Stimulated activated naive CD4-positive, alpha-beta T cell treated with Interleukin-2 at 50 U/mL for 16 hours (primary cell): Measurements from ENCODE around the gene EFCAB6.

ENCODE experiments used
- DNase-seq: peaks from one replicate; lab custom pipeline; 2025; lab: John Stamatoyannopoulos, UW

EFCAB6 gene

DNA sequence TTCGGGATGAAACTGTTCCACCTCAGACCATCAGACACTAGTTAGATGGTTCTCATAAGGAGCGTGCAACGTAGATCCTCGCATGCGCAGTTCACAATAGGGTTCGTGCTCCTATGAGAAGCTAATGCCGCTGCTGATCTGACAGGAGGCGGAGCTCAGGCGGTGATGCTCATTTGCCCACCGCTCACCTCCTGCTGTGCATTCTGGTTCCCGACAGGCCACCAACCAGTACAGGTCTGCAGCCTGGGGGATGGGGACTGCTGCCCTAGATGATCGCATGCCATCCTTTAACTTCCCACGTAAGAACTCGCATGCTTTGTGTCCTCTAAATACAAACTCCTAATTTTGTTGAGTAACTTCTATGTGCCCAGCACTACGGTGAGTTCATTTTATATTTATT is 62.6 kb downstream of the EFCAB6 start:
- DNase-seq = no peak

DNA sequence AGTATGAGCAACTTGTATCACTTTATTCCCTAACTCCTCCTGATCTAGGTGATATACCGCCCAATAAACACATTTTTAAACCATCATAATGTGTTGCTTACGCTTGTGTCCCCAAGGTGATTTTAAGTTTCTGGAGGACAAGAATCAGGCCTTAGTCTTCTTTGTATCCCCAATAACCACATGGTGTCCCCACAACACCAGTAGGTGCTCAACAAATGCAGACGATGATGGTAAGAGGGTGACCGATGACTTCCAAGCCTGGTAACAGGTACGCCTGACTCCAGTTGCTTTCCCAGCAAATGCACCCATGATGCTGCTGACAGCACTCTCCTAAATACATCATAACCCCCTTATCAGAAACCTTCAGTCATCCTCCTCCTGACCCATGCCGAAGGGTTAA is 64.2 kb downstream of the EFCAB6 start:
- DNase-seq = no peak

DNA sequence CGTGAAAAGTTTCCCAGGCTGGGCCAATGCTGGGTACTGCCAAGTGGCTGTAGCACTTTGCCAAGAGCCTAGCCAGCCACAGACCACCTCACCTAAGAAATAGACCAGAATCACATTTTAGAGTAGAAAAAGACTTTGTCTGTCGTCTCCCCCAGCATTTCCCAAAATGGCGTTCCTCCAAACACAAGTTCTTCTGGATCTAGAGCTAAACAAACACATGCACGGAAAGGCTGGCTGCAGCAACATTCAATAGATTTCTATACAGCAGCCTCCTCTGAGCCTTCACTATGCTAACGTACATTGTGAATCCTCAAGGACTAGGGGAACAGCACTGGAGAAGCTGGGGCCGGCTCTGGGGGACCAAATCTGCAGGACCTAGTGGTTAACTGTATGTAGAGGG is 65.0 kb downstream of the EFCAB6 start:
- DNase-seq = no peak

DNA sequence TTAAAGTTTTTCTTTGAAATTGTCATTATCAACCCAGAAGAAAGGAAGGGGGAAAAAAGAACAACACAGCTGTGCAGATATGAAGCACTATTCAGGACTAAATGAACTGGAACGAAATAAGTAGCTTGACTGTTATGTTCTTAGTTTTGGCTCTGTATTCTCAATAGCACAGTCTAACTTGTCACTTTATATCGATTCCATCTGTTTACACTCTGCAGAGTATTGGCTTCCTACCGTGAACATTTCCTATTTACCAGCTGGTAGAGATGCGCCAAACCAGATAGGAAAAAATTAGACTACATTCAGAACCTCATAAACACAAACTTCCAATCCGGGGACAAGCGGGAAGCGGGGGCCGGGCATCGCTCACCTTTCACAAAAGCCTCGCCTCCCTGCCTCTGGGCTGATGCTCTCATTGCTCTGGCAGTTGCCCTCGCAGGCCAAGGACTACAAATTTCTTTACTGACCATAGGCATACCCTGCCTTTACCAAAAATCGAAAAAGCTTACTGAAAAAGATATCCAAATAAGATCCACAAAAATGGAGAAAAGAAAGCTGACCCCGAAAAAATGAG is 66.2 kb downstream of the EFCAB6 start:
- no peak for DNase-seq

DNA sequence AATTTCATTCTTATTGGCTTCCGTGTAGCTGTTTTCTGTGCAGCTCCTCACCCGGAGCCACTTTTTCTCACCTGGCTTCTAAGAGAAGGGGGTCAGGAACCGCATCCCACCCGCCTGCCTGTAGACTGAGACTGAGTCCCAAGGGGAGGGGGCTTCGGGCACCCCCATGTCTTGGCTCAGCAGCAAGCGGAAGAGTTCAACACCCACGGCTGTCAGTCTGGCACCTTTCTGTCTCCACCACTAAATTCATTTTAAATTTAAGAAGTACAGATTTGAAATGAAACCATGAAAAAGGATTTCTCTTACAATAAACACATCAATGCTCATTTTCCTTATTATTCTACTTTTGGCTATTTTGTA is 66.7 kb downstream of the EFCAB6 start:
- DNase-seq = no peak

DNA sequence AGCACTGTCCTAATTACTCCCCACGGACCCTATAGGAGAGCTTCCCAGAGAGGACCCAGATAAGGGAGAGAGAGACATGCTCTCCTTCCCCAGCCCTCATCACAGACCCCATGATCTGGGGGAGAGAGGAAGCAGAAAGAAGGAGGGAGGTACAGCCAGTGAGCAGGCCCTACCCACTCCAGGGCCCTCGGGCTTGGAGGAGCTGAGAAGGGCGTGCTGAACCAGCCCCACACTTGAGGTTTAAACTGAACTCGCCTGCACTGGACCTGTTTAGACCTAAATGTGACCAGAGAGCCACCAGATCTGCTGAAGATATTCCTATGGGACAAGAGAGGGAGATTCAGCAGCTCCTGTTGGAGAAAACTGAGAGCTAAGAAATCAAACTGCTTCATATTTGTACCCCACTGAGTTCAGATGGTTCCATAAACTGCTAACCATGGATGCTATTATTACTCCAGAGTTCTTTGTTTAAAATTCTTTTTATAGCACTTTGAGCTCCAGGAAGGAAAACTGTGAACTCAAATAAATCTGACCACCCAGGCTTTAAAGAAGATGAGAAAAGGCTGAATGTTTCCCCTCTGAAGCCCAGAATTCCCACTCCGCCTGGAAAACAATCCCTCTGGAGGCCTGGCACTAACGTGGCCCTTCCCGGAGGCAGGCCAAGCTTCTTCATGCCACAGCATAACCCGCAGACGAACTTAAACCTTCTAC is 67.2 kb downstream of the EFCAB6 start:
- DNase-seq = no peak

DNA sequence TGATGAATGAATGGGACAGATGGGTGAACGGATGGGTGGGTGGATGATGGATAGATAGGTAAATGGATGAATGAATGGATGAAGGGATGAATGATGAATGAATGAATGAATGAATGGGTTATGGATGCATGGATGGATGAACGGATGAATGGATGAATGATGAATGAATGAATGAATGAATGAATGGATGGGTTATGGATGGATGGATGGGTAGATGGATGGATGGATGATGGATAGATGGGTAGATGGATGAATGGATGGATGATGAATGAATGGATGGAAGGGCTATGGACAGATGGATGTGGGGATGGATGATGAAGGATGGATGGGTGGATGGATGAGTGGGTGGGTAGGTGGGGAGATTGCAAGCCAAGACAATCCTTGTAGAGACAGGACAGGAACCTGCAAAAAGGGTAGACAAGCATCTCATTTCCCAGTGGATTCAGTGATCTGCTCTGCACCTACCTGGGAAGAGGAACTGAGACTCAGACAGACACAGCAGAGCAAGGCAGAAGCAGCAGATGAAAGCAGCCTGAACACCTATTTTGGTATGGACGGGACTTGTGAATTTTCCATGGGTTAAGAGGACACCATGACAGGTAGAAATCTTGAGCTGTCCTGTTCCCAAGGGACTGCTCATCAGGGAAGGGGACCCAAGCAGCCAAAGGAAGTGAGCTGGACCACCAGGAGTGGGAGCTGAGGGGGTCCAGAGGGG is 68.0 kb downstream of the EFCAB6 start:
- DNase-seq = no peak

DNA sequence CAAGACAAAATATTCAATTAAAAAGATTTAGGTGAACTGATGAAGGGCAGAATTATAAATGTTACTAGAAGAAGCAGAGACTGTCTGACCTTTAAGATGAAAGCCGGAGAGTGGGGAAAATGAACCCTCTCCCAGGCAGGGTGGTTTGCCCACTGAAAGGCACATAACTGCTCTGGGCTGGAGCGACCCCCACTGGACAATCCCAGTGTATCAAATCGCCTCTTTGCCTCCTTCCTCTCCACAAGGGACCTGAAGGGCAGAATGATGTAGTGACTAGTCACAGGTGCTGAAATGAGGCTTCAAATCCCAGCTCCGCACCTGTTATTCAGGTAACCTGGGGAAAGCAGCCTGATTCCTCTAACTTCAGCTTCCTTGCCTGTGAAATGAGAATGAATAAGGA is 69.0 kb downstream of the EFCAB6 start:
- DNase-seq = no peak

DNA sequence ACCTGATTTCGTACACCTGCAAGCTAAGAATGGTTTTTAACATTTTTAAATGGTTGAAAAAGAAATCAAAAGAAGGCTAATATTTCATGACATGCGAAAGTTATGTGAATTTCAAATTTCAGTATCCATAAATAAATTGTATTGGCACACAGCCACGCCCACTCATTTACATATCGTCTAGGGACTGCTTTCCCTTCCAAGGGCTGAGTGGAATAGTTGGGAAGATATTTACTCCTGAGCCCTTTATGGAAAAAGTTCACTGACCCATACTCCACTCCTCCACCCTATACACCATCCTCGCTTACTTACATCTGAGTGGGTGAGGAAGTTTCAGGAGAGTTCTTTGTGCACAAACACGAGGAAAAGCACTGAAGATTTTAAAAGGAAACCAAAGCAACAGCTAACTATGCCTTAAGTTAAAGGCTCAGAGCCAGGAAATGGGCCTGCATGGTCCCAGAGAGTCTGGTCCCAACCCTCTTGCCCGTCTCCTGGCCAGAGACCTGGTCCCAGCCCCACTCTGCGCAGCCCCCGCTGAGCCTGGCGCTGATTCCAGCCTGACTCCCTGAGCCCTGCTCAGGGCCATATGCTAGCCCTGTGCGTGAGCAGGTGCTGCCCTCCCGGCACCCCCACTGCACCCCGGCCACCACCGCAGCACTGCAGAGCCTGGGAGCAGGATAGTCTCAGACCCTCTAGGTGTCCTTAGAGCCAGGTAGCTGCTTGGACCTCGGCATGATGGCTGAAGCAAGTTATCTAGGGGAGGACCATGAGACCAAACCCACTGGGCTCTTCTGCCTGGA is 69.8 kb downstream of the EFCAB6 start:
- no peak for DNase-seq

DNA sequence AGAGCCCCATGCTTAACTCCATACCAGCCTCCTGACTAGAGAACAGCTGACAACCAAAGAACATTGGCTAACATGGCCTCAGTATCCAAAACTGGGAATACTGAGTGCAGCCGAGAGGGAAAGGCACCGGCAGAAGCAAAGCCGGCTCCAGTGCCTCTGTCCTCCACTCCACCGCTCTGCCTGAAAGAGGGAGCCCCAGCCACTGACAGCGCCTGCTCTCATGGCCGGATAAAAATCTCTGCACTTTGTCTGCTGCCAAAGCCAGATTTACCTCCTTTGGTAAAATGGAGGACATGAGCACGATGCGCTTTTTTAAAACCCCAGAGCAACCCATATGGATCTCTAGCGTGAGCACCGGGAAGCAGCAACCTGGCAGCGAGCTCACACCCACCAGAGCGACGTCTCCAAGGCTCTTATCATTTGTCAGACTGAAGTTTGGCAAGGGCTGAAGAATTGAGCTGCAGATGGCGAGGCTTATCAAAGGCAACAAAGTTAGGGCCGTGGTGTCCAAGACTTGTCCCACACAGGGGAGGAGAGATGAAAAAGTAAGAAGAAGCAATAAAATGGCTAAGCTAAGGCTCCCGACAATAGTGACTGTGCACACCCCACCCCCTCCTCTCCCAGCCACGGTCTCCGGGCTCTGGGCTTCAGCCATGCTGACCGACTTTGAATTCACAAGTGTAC is 71.4 kb downstream of the EFCAB6 start:
- no peak for DNase-seq

DNA sequence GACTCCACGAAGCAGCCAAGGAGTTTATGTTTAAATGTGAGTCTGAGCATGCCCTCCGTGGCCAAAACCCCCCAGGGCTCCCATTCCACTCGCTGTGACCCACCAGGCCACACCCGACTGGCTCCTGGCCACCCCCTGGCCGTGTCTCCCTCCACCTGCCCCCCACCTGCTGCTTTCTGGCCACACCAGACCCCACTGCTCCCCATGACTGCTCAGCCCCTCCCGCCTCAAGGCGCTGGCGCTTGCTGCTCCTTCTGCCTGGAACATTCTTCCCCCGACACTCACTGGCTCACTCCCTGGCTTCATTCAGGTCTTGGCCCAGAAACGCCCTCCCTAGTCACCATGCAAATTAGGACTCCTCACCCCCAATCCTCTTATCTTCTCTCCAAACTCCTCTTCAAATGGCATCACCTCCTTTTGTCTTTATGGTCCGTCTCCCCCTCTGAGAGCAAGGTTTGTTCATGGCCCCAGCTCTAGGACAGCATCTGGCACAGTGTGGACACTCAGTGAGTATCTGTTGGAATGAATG is 72.2 kb downstream of the EFCAB6 start:
- DNase-seq = no peak

DNA sequence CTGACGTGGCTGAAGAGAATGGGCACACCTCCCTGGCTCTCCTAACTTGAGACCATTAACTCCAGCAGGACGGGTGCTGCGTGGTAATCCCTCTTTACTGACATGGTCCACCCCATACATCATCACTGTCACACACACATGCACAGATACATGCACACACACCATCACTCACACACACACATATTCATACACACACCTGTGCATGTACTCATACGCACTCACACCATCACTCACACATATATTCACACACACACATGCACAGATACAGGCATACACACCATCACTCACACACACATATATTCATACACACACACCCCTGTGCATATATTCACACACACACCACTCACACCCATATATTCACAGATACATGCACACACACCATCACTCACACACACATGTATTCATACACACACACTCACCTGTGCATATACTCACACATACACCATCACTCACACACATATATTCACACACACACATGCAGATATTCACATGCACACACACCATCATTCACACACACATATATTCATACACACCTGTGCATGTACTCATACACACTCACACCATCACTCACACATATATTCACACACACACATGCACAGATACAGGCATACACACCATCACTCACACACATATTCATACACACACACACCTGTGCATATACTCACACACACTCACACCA is 74.8 kb downstream of the EFCAB6 start:
- DNase-seq = no peak

DNA sequence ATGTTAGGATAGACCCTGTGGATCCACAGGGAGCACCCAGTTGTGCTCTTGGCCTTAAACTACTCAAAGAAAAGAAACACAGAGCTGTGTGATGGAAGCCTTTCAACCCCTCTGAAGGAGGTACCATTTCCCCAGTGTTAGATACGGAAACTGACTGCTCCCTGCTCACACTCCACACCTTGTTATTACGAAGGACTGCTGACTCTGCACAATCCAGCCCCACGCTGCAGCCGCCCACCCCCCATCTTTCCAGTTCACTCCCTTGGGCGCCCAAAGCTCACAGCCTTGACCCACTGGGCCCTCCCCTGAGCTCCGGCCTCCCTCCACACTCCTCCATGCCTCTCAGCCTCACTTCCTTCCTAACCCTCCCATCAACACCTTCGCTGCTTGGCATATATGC is 75.5 kb downstream of the EFCAB6 start:
- no peak for DNase-seq

DNA sequence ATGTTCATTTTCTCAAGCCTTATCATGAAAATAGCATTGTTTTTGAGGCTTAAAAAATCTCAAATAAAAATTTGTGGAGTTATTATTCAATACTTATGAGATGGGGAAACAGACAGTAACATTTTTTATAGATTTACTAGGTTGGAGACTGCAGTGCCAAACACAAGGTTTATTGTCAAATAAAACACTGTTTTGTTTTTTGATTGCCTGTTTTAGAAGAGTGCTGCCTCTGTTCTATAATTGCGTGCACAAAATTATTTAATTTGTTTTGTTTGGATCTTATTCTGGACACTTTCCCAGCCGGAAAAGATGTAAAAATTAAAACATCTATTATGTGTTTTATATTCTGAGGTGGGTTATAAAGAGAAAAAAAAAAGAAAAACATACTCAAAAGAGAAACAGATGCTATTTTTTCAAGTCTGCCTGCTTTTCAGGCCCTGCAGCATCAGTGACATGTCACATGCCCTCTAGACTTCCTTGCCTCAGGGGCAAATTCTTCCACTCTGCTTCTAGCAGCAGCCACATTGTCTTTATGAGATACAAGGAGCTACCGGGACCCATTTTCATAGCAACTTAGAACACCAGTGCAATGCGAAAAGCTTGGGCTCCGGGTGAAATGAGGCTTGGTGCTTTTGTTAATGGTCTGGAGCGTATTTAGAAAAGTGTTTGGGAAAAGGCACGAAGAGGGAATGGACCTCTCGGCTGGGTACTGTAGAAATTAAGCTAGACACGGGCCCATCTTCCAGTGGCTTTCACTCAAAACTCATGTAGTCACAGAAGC is 77.5 kb downstream of the EFCAB6 start:
- no peak for DNase-seq

DNA sequence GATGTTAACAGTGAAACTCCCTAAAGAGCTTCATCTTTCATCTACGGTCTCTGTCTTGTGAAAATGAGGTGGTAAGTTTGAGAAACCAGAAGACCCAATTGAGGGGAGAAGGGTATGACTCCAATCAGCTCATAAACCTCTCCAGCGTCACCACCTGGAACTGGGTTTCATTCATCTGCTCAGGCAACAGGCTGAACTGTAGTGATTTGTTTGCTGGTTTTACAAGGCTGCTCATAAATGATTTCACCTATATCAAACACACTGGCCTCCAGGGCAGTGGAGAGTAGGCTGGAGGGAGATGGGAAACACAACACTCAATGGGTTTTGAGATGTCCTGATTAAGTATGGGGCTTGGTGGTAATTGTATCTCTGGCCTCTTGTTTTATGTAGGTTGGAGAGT is 79.0 kb downstream of the EFCAB6 start:
- no peak for DNase-seq

DNA sequence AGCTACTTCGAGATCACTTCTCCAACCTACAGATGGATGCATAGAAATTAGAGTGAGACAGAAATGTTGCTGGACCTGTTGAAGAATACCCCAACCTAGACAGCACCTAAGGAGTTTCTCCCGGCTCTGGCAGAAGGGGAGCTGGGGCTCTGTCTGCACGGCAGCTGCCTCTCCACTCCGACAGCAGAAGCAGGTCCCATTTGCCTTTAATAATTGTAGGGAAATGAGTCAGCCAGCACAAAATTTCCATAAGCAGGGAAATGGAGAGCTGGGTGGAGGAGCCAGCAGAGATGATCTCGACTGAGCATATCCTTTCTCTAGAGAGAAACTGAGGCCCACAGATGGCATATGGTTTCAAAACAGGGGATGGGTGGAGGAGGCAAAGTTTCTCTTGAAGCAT is 80.1 kb downstream of the EFCAB6 start:
- DNase-seq = no peak

DNA sequence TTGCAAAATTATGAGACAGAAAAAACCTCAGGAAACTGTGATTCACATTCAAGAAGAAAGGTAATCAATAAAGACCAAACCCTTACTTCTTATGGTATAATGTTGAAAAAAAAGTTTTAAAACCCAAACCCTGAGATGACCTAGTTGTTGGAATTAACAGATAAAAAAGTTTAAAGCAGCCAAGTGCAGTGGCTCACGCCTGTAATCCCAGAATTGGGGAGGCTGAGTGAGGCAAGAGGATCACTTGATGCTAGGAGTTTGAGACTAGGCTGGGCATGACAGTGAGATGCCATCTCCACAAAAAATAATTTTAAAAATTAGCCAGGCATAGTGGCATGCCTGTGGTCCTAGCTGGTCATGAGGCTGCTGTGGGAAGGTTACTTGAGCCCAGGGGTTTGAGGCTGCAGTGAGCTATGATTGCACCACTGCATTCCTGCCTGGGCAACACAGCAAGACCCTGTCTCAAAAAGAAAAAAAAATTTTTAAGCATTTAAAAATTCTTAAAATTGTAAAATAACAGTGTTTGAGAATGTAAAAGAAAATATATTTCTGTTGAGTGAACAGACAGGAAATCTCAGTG is 85.1 kb downstream of the EFCAB6 start:
- no peak for DNase-seq

DNA sequence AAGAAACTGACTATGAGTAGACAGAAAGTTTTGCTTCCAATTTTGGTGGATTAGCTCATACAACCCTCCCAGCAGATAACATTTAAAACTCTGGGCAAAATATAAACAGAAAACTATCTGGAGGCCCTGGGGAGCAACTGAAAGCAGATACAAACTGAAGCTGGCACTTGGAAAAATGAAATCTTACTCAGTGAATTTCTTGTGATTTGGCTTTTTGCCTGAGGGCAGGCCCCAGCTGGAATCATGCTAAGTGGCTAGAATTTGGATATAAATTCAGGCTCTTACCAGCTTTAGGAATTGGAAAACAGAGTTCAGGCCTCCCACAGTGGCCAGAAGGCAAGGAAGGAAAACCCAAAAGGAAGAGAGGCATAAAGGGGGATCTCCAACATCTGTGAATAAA is 85.8 kb downstream of the EFCAB6 start:
- no peak for DNase-seq

DNA sequence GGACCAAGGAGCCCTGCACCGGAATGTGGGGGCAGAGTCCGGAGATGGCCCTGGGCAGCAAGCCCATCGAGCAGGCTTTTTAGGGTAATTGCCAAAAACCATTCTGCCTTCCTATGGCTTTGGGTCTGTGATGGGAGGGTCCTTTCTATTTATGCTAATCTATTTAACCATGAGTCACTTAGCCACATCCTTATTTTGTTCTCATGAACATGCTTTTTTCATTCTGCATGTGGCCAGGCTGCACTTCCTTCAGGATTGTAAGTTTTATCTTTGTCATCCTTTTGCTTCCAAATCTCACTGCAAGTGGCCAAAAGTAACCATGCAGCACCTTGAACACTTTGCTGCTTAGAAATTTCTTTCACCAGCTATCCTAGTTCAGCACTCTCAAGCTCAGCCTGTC is 88.3 kb downstream of the EFCAB6 start:
- DNase-seq = no peak

DNA sequence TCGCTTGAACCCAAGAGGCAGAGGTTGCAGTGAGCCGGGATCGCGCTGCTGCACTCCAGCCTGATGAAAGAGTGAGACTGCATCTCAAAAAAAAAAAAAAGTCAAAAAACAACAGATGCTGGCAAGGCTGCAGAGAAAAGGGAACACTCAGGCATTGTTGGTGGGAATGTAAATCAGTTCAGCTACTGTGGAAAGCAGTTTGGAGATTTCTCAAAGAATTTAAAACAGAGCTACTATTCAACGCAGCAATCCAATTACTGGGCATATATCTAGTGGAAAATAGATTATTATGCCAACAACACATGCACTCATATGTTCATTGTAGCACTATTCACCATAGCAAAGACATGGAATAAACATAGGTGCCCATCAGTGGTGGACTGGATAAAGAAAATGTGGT is 89.7 kb downstream of the EFCAB6 start:
- no peak for DNase-seq
